Calu3 (cell line): ENCODE results near the gene SAMD10. TPM values are rescaled to one million over a fixed set of nuclear protein-coding genes. Genes with fewer than 3 reads are reported as not detected.

Experiments used
- BruUV-seq: library from RNA; stranded (reverse); fragments of 400-500 nt; replicated peaks from 2 replicates; lab custom pipeline; 2021; lab: Mats Ljungman, UMichigan
- CTCF ChIA-PET: fragments of 300-600 bp; sonication (Branson Sonifier 250); formaldehyde crosslinking; loops from one replicate; lab custom pipeline; 2022; ENCODE audit warnings: antibody characterized with exemption; lab: Charles Lee
- DNase-seq: peaks from one replicate; pipeline ENCODE4 v3.0.0; 2022
- H3K27ac Mint-ChIP-seq: one replicate; pipeline ENCODE4 v1.8.0; 2022; ENCODE audit warnings: mixed read lengths; ENCODE audit not compliant: unreplicated experiment
- H3K27me3 Mint-ChIP-seq: one replicate; pipeline ENCODE4 v1.8.0; 2022; ENCODE audit warnings: mixed read lengths; ENCODE audit not compliant: unreplicated experiment
- H3K36me3 Mint-ChIP-seq: one replicate; pipeline ENCODE4 v1.8.0; 2022; ENCODE audit warnings: mild to moderate bottlenecking, moderate library complexity, mixed read lengths; ENCODE audit not compliant: insufficient read depth, unreplicated experiment
- H3K4me1 Mint-ChIP-seq: one replicate; pipeline ENCODE4 v1.8.0; 2022; ENCODE audit warnings: mild to moderate bottlenecking, low read depth, mixed read lengths; ENCODE audit not compliant: unreplicated experiment
- H3K4me3 Mint-ChIP-seq: one replicate; pipeline ENCODE4 v1.8.0; 2022; ENCODE audit warnings: mild to moderate bottlenecking, low read depth, moderate library complexity, mixed read lengths; ENCODE audit not compliant: unreplicated experiment
- H3K9me3 Mint-ChIP-seq: one replicate; pipeline ENCODE4 v1.8.0; 2022; ENCODE audit warnings: low read depth, mixed read lengths; ENCODE audit not compliant: unreplicated experiment
- CTCF ChIP-seq: fragments of 200-600 bp; IDR thresholded peaks from one replicate; pipeline ENCODE4 v1.8.0; 2022; ENCODE audit warnings: antibody characterized with exemption; ENCODE audit not compliant: unreplicated experiment
- intact Hi-C: fragments of 100-400 bp; cut with micrococcal nuclease; formaldehyde crosslinking; loops from one replicate; pipeline ENCODE4 v1.10.0; 2022; ENCODE audit not compliant: unreplicated experiment
- total RNA-seq: library from RNA; stranded (reverse); gene quantifications from 2 replicates; pipeline ENCODE4 v1.2.3, GENCODE V29; 2022

SAMD10 gene
- total RNA-seq, 1 experiment from 2014 or later: 23.6 TPM

- intact Hi-C loops: no loop called here
- DNase-seq: no peak
- BruUV-seq: no TSS peak
- no peak overlapping the region for H3K4me3 Mint-ChIP-seq
- TF ChIP-seq CTCF: no peak
- CTCF ChIA-PET: no interaction called here
- H3K27ac Mint-ChIP-seq: no peak overlapping the region
- H3K36me3 Mint-ChIP-seq: peaks cover 94% of the 10 kb centered on the region
- H3K9me3 Mint-ChIP-seq: no peaks in the 10 kb centered on the region
- H3K4me1 Mint-ChIP-seq: no peaks in the 10 kb centered on the region
- H3K27me3 Mint-ChIP-seq: no peaks in the 10 kb centered on the region
Observed at GRCh38 chr20:63942969-63943807, 36.3 kb downstream of the SAMD10 start.

- H3K4me1 Mint-ChIP-seq: no peaks in the 10 kb centered on the region
- no peaks in the 10 kb centered on the region for H3K9me3 Mint-ChIP-seq
- intact Hi-C loops: no loop called here
- no TSS peak for BruUV-seq
- TF ChIP-seq CTCF: no peak
- H3K27ac Mint-ChIP-seq: no peak overlapping the region
- CTCF ChIA-PET: no interaction called here
- H3K27me3 Mint-ChIP-seq: no peaks in the 10 kb centered on the region
- H3K36me3 Mint-ChIP-seq: peaks cover 94% of the 10 kb centered on the region
- H3K4me3 Mint-ChIP-seq: no peak overlapping the region
- peak; percentile 39 for DNase-seq
Observed at GRCh38 chr20:63942250-63942951, 37.0 kb downstream of the SAMD10 start.

GRCh38 chr20:63941282-63942081 lies 38.0 kb downstream of the SAMD10 start:
- Mint-ChIP-seq H3K27ac (peak overlapping the region; percentile 64), H3K27me3 (no peaks in the 10 kb centered on the region), H3K4me1 (no peaks in the 10 kb centered on the region), H3K36me3 (peaks cover 92% of the 10 kb centered on the region), H3K9me3 (no peaks in the 10 kb centered on the region), H3K4me3 (no peak overlapping the region)
- BruUV-seq: no TSS peak
- no peak for TF ChIP-seq CTCF
- no peak for DNase-seq
- CTCF ChIA-PET: interaction anchor here (0.7 kb wide), 1 partner anchor 1145 kb away, joined by 4 read pairs; the partner anchor contains the start of gene MRGBP
- intact Hi-C loops: no loop called here
